ENCODE results near the gene TOM1. TPM values are rescaled to one million over a fixed set of nuclear protein-coding genes. Genes with fewer than 3 reads are reported as not detected.

Gene TOM1
- total and polyA plus RNA-seq, 10 of the 15 experiments (the other 5 are each of a cell fraction or from before 2014, with no cell fraction given), result 2.2 to 64.6 (median 40.3) TPM

DNA sequence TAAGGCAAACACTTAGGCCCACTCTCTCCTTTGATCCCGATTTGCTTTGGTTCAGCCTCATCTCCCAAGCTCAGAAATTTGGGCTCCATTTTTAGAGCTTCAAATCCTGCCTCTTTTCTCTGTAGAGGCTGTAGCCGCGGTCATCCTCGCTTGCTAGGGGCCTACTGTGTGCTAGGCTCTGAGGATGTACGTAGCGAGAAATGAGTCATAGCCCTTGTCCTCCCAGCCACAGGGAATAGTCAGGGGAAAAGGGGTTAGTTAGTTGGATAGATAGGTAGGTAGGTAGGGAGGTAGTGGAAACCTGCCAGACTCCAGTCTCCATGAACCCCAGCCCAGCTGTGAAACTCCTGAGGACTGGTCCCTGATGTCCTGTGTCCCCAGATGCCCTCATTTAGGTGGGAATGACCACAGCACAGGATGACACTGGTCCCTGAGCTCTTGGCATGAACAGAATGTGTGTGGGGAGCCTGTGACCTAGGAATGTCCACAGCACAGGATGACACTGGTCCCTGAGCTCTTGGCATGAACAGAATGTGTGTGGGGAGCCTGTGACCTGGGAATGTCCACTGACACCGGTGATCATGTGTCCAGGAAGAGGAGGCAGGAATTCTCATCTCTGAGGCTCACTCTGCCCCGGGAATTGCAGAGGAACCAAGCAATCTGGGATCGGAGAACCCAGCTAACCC is 59.8 kb downstream of the TOM1 start:
- ATAC-seq (no peak; the same call in 2 of the 3 replicates), DNase-seq (ENCODE audit: low read depth, low spot score) (no peak), FAIRE-seq (no peak)
- no TSS peak for BruUV-seq (replicated peaks)
- TF ChIP-seq HDAC2 (IDR thresholded peaks at IDR 0.05) (no peak), FOS (IDR thresholded peaks at IDR 0.05; ENCODE audit: borderline replicate concordance, extremely low read depth, insufficient read length) (no peak), CBFB (IDR thresholded peaks at IDR 0.05; ENCODE audit: low read depth) (no peak), KAT2A (conservative IDR thresholded peaks at IDR 0.05; ENCODE audit: control insufficient read depth, low read depth, low read length) (no peak), ESRRA (IDR thresholded peaks at IDR 0.05; ENCODE audit: low read length) (no peak), ZZZ3 (IDR thresholded peaks at IDR 0.05; ENCODE audit: control insufficient read depth, insufficient read length, low read depth) (no peak)
- TF ChIP-seq, protein P1, sequence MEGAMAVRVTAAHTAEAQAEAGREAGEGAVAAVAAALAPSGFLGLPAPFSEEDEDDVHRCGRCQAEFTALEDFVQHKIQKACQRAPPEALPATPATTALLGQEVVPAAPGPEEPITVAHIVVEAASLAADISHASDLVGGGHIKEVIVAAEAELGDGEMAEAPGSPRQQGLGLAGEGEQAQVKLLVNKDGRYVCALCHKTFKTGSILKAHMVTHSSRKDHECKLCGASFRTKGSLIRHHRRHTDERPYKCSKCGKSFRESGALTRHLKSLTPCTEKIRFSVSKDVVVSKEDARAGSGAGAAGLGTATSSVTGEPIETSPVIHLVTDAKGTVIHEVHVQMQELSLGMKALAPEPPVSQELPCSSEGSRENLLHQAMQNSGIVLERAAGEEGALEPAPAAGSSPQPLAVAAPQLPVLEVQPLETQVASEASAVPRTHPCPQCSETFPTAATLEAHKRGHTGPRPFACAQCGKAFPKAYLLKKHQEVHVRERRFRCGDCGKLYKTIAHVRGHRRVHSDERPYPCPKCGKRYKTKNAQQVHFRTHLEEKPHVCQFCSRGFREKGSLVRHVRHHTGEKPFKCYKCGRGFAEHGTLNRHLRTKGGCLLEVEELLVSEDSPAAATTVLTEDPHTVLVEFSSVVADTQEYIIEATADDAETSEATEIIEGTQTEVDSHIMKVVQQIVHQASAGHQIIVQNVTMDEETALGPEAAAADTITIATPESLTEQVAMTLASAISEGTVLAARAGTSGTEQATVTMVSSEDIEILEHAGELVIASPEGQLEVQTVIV (IDR thresholded peaks at IDR 0.05; ENCODE audit: borderline replicate concordance, partially characterized antibody), result no peak
- TF ChIP-seq, protein P2, sequence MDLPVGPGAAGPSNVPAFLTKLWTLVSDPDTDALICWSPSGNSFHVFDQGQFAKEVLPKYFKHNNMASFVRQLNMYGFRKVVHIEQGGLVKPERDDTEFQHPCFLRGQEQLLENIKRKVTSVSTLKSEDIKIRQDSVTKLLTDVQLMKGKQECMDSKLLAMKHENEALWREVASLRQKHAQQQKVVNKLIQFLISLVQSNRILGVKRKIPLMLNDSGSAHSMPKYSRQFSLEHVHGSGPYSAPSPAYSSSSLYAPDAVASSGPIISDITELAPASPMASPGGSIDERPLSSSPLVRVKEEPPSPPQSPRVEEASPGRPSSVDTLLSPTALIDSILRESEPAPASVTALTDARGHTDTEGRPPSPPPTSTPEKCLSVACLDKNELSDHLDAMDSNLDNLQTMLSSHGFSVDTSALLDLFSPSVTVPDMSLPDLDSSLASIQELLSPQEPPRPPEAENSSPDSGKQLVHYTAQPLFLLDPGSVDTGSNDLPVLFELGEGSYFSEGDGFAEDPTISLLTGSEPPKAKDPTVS (IDR thresholded peaks at IDR 0.05; ENCODE audit: low read depth, low read length), result no peak
- TF ChIP-seq, protein P3, sequence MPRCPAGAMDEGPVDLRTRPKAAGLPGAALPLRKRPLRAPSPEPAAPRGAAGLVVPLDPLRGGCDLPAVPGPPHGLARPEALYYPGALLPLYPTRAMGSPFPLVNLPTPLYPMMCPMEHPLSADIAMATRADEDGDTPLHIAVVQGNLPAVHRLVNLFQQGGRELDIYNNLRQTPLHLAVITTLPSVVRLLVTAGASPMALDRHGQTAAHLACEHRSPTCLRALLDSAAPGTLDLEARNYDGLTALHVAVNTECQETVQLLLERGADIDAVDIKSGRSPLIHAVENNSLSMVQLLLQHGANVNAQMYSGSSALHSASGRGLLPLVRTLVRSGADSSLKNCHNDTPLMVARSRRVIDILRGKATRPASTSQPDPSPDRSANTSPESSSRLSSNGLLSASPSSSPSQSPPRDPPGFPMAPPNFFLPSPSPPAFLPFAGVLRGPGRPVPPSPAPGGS (IDR thresholded peaks at IDR 0.05; ENCODE audit: borderline replicate concordance, insufficient read depth, low read depth, low read length, poor library complexity, severe bottlenecking), result peak; percentile 65
- Histone ChIP-seq H3K27me3 (replicated peaks in 1 of 2; ENCODE audit: control insufficient read depth in 2 of 2, insufficient read depth in 2 of 2, low read length in 1 of 2) (no peaks in the 10 kb centered on the region), H2AFZ (ENCODE audit: control insufficient read depth, low read depth, low read length) (no peak overlapping the region), H4K20me1 (ENCODE audit: control insufficient read depth, insufficient read depth) (no peaks in the 10 kb centered on the region), H3K4me2 (ENCODE audit: control insufficient read depth, insufficient read depth) (no peak overlapping the region), H3K27ac (ENCODE audit: control insufficient read depth, insufficient read depth) (no peak overlapping the region), H3K9ac (ENCODE audit: control insufficient read depth, insufficient read depth, low read length) (no peak overlapping the region), H3K9me3 (replicated peaks; ENCODE audit: control insufficient read depth, insufficient read depth, low read length) (no peaks in the 10 kb centered on the region; the same call in 2 of the 3 replicates), H3K4me1 (ENCODE audit: control insufficient read depth, insufficient read depth, low read length) (peaks cover 13% of the 10 kb centered on the region), H3K4me3 (no peak overlapping the region), H3K79me2 (ENCODE audit: control insufficient read depth, insufficient read depth, low read length) (no peaks in the 10 kb centered on the region), H3K36me3 (ENCODE audit: control insufficient read depth in 2 of 2, insufficient read depth in 2 of 2, low read length in 1 of 2) (no peaks in the 10 kb centered on the region)
- ChIA-PET RAD21 (ENCODE audit: unreplicated experiment) (interaction anchor here (1.7 to 2.4 kb wide), 2 partner anchors 8 to 51 kb away, joined by 8 to 11 read pairs; no protein-coding TSS in a partner anchor), SMC1A (ENCODE audit: uncharacterized antibody, unreplicated experiment) (interaction anchor here (0.6 to 4.6 kb wide), 7 partner anchors 9 to 71 kb away, joined by 3 to 28 read pairs (median 3); no protein-coding TSS in a partner anchor), CTCF (interaction anchor here (0.7 to 2.1 kb wide), 3 partner anchors 8 to 51 kb away, joined by 3 to 9 read pairs (median 5); no protein-coding TSS in a partner anchor), POLR2A (no interaction called here)
- intact Hi-C loops (cut with micrococcal nuclease; ENCODE audit: unreplicated experiment), result no loop called here
- in situ Hi-C loops (cut with MboI), result loop anchor here (10.0 kb wide), 2 partner anchors 565 to 765 kb away; no protein-coding TSS in a partner anchor
- 58% methylated on average over 9 of the region's 9 CpGs for WGBS (ENCODE audit: insufficient coverage, insufficient replicate concordance, low lambda C conversion rate, missing lambda C conversion rate)

Measured in GM12878 (cell line).